RWPE2 (cell line): ENCODE measurements around the gene PIK3R6.

Experiments
- ATAC-seq: fragments of 200-7000 bp; cut with Tn5 transposase; 3 replicates; pipeline ENCODE4 v1.9.1; 2021; ENCODE audit warnings: low read depth
- DNase-seq: peaks from one replicate; pipeline ENCODE4 v3.0.0-alpha.2; 2020; ENCODE audit warnings: low spot score
- H3K27ac ChIP-seq: fragments of 450-650 bp; 2 replicates; pipeline ENCODE4 v1.5.1; 2017; ENCODE audit warnings: mild to moderate bottlenecking; ENCODE audit not compliant: poor library complexity, severe bottlenecking
- H3K27me3 ChIP-seq: fragments of 250-450 bp; sonication (Bioruptor Pico); 2 replicates; pipeline ENCODE4 v1.5.1; 2021; ENCODE audit warnings: mild to moderate bottlenecking, moderate library complexity; ENCODE audit not compliant: insufficient read depth, poor library complexity, severe bottlenecking
- H3K36me3 ChIP-seq: fragments of 250-450 bp; sonication (Bioruptor Pico); 2 replicates; pipeline ENCODE4 v1.5.1; 2020; ENCODE audit warnings: low read depth, mild to moderate bottlenecking, moderate library complexity
- H3K4me1 ChIP-seq: fragments of 250-450 bp; sonication (Bioruptor Pico); 2 replicates; pipeline ENCODE4 v1.5.1; 2021; ENCODE audit warnings: mild to moderate bottlenecking, moderate library complexity; ENCODE audit not compliant: insufficient read depth, poor library complexity, severe bottlenecking
- H3K4me3 ChIP-seq: fragments of 250-450 bp; sonication (Bioruptor Pico); 2 replicates; pipeline ENCODE4 v1.5.1; 2021; ENCODE audit warnings: mild to moderate bottlenecking, moderate library complexity; ENCODE audit not compliant: severe bottlenecking
- H3K9me3 ChIP-seq: fragments of 250-450 bp; sonication (Bioruptor Pico); 2 replicates; pipeline ENCODE4 v1.5.1; 2021; ENCODE audit warnings: mild to moderate bottlenecking, moderate library complexity; ENCODE audit not compliant: severe bottlenecking
- TF ChIP-seq, protein P1 (sequence below): fragments of 450-650 bp; IDR thresholded peaks from one replicate; pipeline ENCODE4 v1.5.1; 2017; ENCODE audit warnings: mild to moderate bottlenecking, moderate library complexity; ENCODE audit not compliant: poor library complexity, severe bottlenecking

PIK3R6 gene

DNA sequence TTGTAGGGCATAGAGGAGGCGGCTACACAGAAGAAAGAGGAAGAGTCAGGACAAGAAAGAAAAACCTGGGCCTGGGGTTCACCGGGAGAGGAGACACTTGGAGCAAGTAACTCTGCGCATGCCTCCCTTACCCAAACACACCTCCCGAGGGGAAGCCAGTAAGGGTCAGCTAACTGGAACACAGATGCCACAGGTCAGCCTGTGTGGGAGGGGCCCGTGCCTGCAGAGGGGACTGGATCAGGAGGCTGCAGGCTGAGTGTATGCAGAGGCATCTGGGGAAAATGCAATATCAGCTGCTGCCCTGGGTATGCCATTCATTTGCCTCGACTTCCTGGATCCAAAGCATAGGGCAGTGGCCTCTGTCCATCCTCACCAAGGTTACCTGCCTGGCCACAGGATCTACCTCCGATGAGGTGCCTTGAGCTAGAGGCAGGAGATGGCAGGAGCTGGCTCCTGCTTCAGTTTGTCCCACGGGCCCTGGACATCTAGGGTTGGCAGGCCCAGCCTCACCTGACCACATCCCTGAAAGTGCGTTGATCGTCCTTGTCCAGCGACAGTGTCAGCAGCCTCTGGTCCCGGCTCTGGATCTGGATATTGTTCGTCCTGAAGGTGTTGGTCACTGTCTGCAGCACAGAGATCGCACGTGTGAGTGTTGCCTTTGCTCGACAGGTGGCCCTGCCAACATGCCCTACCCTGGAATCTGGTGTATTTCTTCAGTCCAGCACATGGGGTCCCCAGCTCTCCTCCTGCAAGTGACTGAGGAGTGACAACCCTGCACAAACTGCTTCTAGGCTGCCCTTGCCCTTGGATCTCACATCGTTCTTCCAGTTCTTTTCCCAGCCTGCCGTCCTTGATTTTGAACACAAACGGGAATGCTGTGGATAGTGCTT lies 63.7 kb downstream of the PIK3R6 start:
- TF ChIP-seq, protein P1, sequence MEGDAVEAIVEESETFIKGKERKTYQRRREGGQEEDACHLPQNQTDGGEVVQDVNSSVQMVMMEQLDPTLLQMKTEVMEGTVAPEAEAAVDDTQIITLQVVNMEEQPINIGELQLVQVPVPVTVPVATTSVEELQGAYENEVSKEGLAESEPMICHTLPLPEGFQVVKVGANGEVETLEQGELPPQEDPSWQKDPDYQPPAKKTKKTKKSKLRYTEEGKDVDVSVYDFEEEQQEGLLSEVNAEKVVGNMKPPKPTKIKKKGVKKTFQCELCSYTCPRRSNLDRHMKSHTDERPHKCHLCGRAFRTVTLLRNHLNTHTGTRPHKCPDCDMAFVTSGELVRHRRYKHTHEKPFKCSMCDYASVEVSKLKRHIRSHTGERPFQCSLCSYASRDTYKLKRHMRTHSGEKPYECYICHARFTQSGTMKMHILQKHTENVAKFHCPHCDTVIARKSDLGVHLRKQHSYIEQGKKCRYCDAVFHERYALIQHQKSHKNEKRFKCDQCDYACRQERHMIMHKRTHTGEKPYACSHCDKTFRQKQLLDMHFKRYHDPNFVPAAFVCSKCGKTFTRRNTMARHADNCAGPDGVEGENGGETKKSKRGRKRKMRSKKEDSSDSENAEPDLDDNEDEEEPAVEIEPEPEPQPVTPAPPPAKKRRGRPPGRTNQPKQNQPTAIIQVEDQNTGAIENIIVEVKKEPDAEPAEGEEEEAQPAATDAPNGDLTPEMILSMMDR = no peak
- DNase-seq (no peak), ATAC-seq (no peak)
- Histone ChIP-seq H3K36me3 (no peaks in the 10 kb centered on the region), H3K27ac (no peak overlapping the region), H3K27me3 (no peaks in the 10 kb centered on the region), H3K9me3 (peaks cover 6% of the 10 kb centered on the region), H3K4me1 (peaks cover 5% of the 10 kb centered on the region), H3K4me3 (no peak overlapping the region)

DNA sequence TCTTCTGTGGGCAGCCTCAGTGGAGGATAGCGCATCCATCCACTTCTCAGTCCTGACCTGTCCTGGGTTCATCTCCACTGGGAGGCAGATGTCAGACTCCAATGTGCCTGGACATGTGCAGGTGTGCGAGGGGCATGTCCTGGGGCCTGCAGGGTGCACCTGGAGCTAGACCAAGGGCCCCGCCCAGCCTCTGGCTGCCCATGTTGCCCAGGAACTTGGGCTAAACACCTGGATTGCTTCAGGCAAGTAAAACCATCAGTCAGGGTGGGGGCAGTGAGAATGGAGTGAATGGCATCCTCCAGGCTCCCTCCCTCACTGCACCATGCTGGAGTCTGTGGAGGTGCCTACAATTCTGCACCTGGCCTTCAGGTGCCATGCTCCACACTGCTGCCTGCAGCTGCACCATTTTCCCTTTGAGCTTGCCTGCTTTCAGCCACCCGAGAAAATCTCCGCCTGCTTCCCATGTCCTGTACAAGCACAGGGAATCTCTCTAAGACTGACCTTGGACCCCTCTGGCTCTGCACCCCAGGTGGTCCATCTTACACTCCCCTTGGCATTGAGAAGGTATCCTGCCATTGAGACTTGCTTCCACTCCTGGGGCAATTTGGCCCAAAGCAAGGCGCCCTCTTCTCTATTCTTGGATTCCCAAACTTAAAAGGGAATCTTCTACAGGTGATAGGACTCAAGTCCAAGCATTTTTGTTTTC lies 66.2 kb downstream of the PIK3R6 start:
- ATAC-seq = no peak
- Histone ChIP-seq H3K9me3 (no peaks in the 10 kb centered on the region), H3K4me1 (no peaks in the 10 kb centered on the region), H3K27ac (no peak overlapping the region), H3K36me3 (no peaks in the 10 kb centered on the region), H3K27me3 (no peaks in the 10 kb centered on the region), H3K4me3 (no peak overlapping the region)
- DNase-seq = no peak
- TF ChIP-seq, protein P1 = no peak

DNA sequence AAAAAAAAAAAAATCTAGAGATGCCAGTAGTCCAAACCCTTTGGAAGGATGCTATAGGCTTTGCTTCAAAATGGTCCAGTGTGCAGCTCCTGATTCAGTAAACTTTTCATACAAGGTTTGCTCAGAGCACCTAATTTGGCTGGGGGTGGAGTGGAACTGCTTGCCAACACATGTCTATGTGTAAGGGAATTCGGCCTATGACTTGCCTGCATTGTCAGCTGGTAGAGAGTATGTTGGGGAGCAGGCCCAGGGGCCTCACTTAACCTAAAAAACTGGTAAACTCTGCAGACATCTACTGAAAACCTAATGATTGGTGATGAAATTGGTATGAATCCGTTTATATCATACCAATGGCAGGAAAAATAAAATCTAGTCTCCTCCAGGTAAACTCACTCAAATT lies 66.8 kb downstream of the PIK3R6 start:
- TF ChIP-seq, protein P1 = no peak
- Histone ChIP-seq H3K27ac (no peak overlapping the region), H3K36me3 (no peaks in the 10 kb centered on the region), H3K27me3 (no peaks in the 10 kb centered on the region), H3K9me3 (no peaks in the 10 kb centered on the region), H3K4me3 (no peak overlapping the region), H3K4me1 (no peaks in the 10 kb centered on the region)
- ATAC-seq = no peak
- DNase-seq = no peak

DNA sequence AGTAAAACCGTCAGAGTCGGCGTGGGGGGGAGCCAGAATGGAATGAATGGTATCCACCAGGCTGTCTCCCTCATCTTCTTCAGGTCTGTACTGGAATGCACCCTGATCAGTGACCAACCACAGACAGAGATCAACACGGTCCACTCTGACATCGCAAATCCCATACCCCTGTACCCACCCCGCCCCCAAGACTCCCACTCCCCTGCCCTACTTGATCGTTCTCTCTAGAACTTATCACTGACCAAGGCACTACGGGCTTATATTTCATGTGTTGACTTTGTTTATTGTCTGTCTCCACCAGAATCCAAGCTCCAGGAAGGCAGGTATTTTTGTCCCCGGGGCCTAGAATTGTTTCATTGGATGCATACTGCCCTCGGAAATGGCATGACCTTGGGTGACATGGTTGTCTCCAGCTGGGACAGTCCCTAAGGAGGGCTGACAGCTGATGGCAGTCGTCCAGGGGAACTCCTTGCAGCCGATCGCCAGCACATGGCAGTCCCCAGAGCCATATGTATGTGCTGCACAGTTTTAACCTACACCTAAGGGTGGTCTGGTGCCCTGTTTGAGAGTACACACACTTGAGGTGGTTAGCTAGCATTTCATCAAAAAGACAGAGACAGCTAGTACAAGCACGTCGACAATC lies 67.8 kb downstream of the PIK3R6 start:
- Histone ChIP-seq H3K4me1 (no peaks in the 10 kb centered on the region), H3K36me3 (no peaks in the 10 kb centered on the region), H3K27me3 (no peaks in the 10 kb centered on the region), H3K4me3 (no peak overlapping the region), H3K27ac (no peak overlapping the region), H3K9me3 (no peaks in the 10 kb centered on the region)
- ATAC-seq (no peak), DNase-seq (no peak)
- TF ChIP-seq, protein P1 = peak; percentile 4
